Nephron (organoid): ENCODE measurements around the gene EXD3.
"Not testable (repeated sequence)": the region's sequence is repeated elsewhere in the genome, so short reads cannot be mapped to it uniquely, and the experiment has no call there.

Experiments
- H3K27ac Mint-ChIP-seq, 3 experiments: 2 replicates each; pipeline ENCODE4 v1.8.0; 2020; ENCODE audit warnings: mixed read lengths in 3 of 3, mild to moderate bottlenecking in 2 of 3, moderate library complexity in 1 of 3
- H3K27me3 Mint-ChIP-seq: 2 replicates; pipeline ENCODE4 v1.8.0; 2021; ENCODE audit warnings: low read depth, mild to moderate bottlenecking, moderate library complexity, mixed read lengths
- H3K36me3 Mint-ChIP-seq: 2 replicates; pipeline ENCODE4 v1.8.0; 2020; ENCODE audit warnings: low read depth, mixed read lengths
- H3K4me1 Mint-ChIP-seq: 2 replicates; pipeline ENCODE4 v1.8.0; 2020; ENCODE audit warnings: mixed read lengths
- H3K4me3 Mint-ChIP-seq, 3 experiments: 2 replicates each; pipeline ENCODE4 v1.8.0; 2020; ENCODE audit warnings: mild to moderate bottlenecking in 3 of 3, mixed read lengths in 3 of 3, moderate library complexity in 2 of 3
- H3K9me3 Mint-ChIP-seq: 2 replicates; pipeline ENCODE4 v1.8.0; 2020; ENCODE audit warnings: mixed read lengths
- TF ChIP-seq, protein P1 (sequence below), 3 experiments: fragments of 200-600 bp; sonication (generic); IDR thresholded peaks; one replicate each; pipeline ENCODE4 v1.5.0; 2021; ENCODE audit warnings: antibody characterized with exemption in 3 of 3; ENCODE audit not compliant: unreplicated experiment in 3 of 3

The EXD3 gene

DNA sequence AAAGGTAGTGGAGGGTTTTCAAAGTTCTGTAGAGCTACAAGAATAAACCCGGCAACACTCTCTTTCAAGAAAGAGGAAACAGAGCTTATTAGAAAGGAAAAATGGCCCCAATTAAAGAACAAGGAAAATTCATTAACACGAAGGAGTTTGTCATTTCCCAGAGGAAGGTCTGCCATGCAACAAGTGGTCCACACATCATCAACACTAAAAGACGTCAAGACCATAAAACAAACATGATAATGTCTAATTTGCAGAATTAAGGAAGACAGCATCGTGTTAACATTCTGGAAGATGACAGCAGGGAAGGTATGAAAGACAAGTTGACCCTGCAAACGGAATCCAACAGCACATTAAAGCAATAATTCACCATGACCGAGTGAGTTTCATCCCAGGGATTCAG lies 92.3 kb downstream of the EXD3 start:
- H3K4me3 Mint-ChIP-seq: no peak overlapping the region
- H3K27ac Mint-ChIP-seq: no peak overlapping the region
- no peaks in the 10 kb centered on the region for H3K4me1 Mint-ChIP-seq
- TF ChIP-seq, protein P1, sequence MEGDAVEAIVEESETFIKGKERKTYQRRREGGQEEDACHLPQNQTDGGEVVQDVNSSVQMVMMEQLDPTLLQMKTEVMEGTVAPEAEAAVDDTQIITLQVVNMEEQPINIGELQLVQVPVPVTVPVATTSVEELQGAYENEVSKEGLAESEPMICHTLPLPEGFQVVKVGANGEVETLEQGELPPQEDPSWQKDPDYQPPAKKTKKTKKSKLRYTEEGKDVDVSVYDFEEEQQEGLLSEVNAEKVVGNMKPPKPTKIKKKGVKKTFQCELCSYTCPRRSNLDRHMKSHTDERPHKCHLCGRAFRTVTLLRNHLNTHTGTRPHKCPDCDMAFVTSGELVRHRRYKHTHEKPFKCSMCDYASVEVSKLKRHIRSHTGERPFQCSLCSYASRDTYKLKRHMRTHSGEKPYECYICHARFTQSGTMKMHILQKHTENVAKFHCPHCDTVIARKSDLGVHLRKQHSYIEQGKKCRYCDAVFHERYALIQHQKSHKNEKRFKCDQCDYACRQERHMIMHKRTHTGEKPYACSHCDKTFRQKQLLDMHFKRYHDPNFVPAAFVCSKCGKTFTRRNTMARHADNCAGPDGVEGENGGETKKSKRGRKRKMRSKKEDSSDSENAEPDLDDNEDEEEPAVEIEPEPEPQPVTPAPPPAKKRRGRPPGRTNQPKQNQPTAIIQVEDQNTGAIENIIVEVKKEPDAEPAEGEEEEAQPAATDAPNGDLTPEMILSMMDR (IDR thresholded peaks at IDR 0.05; ENCODE audit: unreplicated experiment in 3 of 3): no peak
- peaks cover 20% of the 10 kb centered on the region for H3K9me3 Mint-ChIP-seq
- no peaks in the 10 kb centered on the region for H3K27me3 Mint-ChIP-seq
- peaks cover 18% of the 10 kb centered on the region for H3K36me3 Mint-ChIP-seq

DNA sequence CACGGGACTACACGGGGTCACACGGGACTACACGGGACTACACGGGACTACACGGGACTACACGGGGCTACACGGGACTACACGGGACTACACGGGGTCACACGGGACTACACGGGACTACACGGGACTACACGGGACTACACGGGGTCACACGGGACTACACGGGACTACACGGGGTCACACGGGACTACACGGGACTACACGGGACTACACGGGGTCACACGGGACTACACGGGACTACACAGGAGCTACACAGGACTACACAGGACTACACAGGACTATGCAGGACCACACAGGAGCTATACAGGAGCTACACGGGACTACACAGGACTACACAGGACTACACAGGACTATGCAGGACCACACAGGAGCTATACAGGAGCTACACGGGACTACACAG lies 93.4 kb downstream of the EXD3 start:
- Mint-ChIP-seq H3K36me3 (peaks cover 15% of the 10 kb centered on the region), H3K9me3 (peaks cover 13% of the 10 kb centered on the region)
- not testable (repeated sequence) for H3K4me1 Mint-ChIP-seq, H3K27ac Mint-ChIP-seq, H3K4me3 Mint-ChIP-seq, H3K27me3 Mint-ChIP-seq

DNA sequence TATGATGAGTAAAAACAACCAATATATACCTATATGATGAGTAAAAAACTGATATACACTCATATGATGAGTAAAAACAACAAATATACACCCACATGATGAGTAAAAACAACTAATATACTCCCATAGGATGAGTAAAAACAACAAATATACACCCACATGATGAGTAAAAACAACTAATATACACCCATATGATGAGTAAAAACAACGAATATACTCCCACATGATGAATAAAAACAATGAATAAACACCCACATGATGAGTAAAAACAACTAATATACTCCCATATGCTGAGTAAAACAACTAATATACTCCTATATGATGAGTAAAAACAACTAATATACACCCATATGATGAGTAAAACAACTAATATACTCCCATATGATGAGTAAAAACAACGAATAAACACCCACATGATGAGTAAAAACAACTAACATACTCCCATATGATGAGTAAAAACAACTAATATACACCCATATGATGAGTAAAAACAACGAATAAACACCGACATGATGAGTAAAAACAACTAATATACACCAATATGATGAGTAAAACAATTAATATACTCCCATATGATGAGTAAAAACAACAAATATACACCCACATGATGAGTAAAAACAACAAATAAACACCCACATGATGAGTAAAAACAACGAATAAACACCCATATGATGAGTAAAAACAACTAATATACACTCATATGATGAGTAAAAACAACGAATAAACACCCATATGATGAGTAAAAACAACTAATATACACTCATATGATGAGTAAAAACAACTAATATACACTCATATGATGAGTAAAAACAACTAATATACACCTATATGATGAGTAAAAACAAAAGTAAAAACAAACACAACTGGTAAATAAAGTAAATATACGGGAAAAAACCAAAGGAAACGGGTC lies 95.1 kb downstream of the EXD3 start:
- not testable (repeated sequence) for H3K4me1 Mint-ChIP-seq, H3K36me3 Mint-ChIP-seq, H3K27me3 Mint-ChIP-seq, H3K9me3 Mint-ChIP-seq, H3K27ac Mint-ChIP-seq, H3K4me3 Mint-ChIP-seq

DNA sequence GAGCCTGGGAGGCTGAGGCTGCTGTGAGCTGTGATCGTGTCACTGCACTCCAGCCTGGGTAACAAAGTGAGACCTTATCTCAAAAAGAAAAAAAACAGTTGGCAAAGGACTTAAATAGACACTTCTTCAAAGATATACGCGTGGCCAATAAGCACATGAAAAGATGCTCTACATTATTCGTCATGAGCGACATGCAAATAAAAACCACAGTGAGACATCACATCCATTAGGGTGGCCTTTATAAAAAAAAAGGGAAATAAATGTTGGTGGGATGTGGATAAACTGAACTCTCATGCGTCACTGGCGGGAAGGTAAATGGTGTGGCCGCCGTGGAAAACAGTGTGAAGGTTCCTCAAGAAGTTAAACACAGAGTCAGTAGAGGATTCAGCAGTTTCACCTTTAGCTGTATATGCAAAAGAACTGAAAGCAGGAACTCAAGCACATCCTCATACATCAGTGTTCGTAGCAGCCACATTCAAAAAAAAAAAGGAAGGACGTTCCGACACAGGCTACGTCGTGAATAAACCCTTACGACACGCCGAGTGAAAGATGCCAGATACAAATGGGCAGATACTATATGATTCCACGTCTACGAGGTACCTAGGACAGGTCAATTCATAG lies 96.4 kb downstream of the EXD3 start:
- no peak overlapping the region for H3K27ac Mint-ChIP-seq

DNA sequence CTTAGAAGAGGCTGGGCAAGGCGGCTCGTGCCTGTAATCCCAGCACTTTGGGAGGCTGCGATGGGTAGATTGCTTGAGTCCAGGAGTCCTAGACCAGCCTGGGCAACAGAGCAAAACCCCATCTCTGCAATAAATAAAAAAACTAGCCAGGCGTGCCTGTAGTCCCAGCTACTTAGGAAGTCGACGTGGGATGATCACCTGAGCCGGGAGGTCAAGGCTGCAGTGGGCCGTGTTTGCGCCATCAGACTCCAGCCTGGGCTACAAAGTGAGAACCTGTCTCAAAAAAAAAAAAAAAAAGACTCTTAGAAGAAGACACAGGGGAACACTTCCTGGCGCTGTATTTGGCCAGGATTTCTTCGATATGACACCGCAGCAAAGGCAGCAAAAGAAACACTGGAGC lies 97.2 kb downstream of the EXD3 start:
- H3K4me1 Mint-ChIP-seq: no peaks in the 10 kb centered on the region
- H3K27ac Mint-ChIP-seq: no peak overlapping the region
- TF ChIP-seq, protein P1 (IDR thresholded peaks at IDR 0.05; ENCODE audit: unreplicated experiment in 3 of 3): no peak
- H3K36me3 Mint-ChIP-seq: peaks cover 6% of the 10 kb centered on the region
- no peak overlapping the region for H3K4me3 Mint-ChIP-seq
- H3K27me3 Mint-ChIP-seq: no peaks in the 10 kb centered on the region
- H3K9me3 Mint-ChIP-seq: peaks cover 3% of the 10 kb centered on the region

More for the DNA sequence above, 96.4 kb downstream of the EXD3 start:
- Mint-ChIP-seq H3K36me3 (peaks cover 6% of the 10 kb centered on the region), H3K27me3 (no peaks in the 10 kb centered on the region), H3K9me3 (peaks cover 3% of the 10 kb centered on the region), H3K4me1 (no peaks in the 10 kb centered on the region), H3K4me3 (no peak overlapping the region)
- TF ChIP-seq, protein P1 (IDR thresholded peaks at IDR 0.05; ENCODE audit: unreplicated experiment in 3 of 3): no peak

DNA sequence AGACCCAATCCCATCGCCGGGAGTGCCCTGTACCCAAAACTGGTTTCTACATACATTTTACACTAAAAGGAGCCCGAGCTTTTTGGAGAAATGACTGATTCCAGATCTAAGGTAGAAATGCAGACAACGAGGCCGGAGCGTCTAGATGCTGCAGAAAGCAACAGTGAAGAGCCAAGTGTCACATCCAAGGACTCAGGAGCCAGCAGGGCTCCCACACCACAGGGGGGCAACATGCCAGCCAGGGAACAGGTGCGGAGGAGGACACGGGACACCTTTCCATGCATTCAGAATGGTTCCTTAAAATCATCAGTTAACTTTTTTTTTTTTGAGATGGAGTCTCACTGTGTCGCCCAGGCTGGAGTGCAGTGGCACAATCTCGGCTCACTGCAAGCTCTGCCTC lies 97.8 kb downstream of the EXD3 start:
- Mint-ChIP-seq H3K27me3 (no peaks in the 10 kb centered on the region), H3K27ac (no peak overlapping the region), H3K4me3 (no peak overlapping the region), H3K36me3 (peaks cover 6% of the 10 kb centered on the region), H3K9me3 (peaks cover 2% of the 10 kb centered on the region), H3K4me1 (no peaks in the 10 kb centered on the region)
- TF ChIP-seq, protein P1 (IDR thresholded peaks at IDR 0.05; ENCODE audit: unreplicated experiment in 3 of 3): no peak
